HG02588 (cell line): ENCODE results near the gene SULT1C4.
"Not testable (repeated sequence)": the region's sequence is repeated elsewhere in the genome, so short reads cannot be mapped to it uniquely, and the experiment has no call there.

ENCODE experiments used
- ATAC-seq: cut with Tn5 transposase; IDR thresholded peaks from one replicate; pipeline ENCODE4 v1.9.1; 2021; ENCODE audit warnings: mild to moderate bottlenecking, moderate library complexity; ENCODE audit not compliant: unreplicated experiment

Gene SULT1C4

DNA sequence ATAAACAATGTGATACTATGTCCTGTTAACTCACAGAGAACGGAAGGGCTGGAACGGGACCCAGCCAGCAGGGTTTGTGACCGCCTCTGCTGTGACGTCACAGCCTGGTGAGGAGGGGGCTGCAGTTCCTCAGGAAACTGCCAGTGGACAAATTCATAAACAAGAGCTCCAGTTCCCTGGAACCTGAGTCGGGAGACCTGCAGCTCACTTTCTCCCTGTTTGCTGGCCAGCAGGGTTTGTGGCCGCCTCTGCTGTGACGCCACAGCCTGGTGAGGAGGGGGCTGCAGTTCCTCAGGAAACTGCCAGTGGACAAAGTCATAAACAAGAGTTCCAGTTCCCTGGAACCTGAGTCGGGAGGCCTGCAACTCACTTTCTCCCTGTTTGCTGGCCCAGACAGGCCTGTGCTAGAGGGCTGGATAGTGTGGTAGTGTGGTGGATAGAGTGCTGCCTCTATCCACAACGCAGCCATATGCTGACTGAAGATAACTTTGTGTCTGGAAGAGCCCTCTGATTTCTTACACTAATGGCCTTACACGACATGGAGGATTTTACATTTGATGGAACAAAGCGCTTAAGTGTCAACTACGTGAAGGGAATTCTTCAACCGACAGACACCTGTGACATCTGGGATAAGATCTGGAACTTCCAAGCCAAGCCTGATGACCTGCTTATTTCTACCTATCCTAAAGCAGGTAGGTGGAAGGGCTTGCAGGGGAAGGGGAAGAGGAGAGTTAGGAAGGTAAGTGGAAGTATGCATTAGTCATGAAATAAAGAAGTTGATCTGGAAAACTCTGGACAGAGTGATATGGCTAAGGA, at the start of gene SULT1C4:
Gene SULT1C4 (plus strand): TSS at position 140 of the 816 bp plus-strand sequence. CDS start 384 bp downstream, at position 524.
- no peak for ATAC-seq

DNA sequence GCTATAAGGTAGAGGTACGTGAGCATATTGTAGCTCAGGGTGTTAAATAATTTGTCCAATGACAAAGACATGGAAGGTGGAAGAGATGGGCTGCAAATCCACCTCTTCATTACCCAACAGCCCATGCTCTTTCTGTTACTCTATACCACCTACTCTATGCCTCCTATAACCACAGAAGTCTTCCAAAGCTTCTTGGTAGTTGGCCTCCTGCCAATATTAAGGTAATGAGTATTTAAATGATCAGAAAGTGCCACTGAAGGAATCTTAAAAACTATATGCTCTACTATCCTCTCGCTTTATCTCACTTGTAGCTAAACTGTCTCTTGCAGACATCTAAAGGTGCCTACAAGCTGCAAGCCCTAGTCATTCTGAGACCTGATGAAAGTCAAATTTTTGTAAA, 48.0 kb upstream of the SULT1C4 start:
- no peak for ATAC-seq

DNA sequence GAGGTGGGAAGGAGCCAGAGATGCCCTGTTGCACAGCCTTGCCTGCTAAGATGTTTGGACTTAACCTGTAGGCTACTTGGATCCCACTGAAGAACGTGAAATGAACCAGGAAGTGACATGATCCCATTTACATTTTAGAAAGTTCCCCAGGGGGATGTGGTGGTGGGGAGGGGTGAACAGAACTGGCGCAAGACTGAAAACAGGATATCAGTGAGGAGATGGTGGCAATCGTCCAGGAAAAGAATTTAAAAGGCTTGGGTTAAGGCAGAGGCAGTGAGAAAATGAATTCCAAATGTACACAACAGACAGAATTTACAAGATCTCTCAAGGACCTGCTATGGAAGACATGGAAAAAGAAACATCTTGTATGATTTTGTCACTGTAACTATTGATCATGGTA, 46.8 kb upstream of the SULT1C4 start:
- ATAC-seq = no peak

DNA sequence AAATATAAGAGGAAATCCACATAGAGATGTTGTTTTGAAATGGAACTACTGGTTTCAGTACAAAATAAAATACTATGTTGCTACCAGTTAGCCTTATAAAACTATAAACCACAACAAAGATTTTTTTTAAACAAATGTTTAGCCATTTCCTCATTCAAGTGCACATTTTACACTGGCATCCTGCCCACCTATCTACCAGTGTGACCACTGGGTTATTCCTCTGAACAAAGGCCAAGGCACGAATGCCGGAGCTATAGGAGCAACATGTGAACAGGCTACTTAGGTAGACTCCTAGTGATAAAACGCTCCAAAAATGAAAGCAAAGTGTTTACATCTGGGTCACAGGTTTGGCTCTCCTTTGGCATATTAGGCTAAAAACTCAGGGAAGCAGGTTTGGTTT, 31.8 kb upstream of the SULT1C4 start:
- ATAC-seq = no peak

DNA sequence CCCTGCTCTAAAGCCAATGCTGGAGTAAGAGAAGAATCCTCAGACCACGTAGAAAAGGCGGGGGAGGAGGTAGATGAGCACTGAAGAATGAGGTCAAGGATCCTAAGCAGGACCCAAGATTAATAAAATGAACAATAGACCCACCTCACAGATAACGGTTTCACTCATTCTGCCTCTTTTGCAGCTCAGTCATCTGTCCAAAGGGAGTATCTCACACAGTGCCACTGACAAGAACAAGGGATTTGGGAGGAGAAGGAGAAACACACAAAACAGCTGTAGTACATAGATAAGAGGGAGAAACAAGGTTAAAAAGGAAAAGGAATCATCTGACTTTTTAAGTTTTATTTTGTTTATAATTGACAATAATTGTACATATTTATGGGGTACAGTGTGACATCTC, 30.9 kb upstream of the SULT1C4 start:
- ATAC-seq = no peak

DNA sequence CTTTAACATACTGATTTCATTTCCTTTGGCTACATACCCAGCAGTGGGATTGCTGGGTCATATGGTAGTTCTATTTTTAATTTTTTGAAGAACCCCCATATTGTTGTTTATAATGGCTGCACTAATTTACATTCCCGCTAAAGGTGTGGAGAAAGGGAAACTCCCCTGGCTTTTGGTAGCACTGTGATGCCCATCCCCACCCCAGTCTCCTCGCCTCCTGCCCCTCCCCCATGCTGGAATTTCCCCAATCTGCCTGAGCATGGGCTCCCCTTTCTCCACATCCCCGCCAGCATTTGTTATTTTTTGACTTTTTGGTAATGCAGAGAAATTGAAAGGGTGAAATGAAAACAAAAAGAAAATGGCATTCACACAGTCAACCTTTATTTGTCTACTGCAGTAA, 30.0 kb upstream of the SULT1C4 start:
- ATAC-seq = no peak

DNA sequence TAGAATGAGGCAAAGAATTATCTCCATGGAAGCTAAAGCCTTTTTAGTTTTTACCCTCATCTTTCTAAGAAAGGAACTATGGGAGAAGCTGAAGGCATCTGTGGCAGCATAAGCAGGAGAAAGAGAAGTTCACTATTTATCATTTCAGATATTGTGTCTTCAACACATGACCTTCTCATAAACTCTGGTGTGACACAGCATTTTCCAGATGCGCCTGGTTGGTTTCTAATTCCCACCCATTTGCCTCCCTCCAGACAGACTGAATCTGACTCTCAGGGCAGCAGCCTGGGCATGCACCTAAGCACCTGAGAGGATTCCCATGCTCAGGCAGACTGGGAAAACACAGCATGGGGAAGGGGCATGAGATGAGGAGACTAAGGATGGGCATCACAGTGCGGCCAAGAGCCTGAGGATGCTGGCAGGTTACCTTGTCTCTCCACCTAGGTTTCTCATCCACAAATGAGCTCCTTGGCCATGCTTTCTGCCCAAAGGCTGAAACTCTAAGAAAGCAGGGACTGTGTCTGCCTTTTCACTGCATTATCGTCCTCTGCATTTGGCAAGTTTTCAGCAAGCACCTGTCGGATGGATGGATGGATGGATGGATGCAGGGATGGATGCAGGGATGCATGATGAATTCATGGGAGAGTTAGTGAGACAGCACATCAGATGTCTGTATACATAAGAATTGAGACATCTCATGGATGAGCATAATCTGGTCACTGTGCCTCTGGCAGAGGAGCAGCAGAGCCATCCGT, 28.8 kb upstream of the SULT1C4 start:
- ATAC-seq = no peak

DNA sequence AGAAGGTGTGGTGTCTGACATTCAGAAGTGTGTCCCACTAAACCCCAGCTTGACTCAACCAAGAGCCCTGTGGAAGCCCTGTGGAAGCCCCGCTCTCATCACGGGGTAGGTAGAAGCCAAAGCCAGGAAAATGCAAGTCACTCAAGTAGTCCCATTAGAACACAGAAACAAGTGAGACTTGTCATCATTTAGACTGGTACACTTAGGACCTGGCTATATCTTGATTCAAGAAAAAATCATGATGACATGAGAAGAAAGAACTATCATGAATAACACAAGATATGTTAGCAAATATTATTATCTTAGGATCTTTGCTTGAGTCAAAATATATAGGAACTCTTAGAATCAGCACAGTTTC, 28.2 kb upstream of the SULT1C4 start:
- ATAC-seq = no peak

DNA sequence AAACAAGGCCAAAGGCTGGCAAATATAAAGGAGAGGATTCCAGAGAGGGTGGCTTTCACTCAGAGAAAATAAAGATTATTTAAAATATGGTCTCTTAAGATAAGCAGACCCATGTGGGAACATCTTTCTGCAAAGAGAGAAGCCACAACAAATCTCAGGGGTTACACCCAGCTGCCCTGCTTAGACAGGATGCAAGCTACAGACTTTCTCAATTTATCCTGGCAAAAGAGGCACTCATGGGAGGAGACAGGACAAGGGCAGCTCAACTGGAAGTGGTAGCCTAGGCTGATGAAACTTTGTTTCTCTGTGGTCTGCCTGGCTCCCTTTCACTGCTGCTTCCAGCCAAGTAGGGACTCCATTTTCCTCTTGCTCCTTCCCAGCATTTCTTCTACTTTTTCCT, 25.9 kb upstream of the SULT1C4 start:
- no peak for ATAC-seq

DNA sequence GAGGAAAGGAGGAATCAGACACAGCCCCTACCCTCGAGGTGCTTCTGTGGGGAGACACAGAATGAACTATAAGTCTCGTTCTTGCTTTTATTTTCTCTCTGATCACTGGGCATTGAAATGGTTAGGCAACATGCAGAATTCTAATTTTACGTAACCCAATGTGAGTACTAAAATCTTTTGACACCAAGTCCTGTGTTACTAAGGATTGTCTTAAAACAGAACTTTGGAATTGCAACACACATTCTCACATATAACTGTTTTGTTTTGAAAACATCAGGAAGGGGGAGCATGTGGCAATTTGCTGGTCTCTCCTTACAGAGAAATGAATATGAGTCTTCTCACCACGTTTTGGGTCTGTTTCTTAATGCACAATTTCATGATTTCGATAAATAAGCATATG, 23.6 kb upstream of the SULT1C4 start:
- ATAC-seq = no peak

DNA sequence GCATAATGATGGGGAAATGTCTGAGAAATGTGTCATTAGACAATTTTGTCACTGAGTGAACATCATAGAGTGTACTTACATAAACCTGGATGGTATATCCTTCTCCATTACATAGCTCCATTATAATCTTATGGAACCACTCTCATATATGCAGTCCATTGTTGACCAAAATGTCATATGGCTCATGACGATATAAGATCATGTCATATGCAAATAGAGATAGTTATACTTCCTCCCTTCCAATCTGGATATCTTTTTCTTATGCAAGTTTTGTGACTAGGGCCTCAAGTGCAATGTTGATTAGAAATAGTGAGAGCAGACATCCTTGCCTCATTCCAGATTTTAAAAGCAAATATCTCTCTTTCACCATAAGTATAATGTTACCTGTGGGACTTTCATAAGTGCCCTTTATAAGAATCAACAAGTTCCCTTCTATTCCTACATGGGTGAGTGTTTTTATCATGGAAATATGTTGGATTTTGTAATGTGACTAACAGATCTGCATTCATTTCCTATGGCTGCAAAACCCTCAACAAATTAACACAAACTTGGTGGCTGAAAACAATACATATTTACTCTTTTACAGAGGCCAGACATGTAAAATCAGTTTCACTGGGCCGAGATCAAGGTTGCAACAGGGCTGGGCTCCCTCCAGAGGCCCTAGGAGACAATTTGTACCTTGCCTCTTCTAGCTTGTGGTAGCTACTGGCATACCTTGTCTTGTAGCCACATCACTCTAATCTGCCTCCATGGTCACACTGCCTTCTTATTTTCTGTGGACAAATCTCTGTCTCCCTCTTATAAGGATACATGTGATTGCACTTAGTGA, 21.6 kb upstream of the SULT1C4 start:
- ATAC-seq = no peak

DNA sequence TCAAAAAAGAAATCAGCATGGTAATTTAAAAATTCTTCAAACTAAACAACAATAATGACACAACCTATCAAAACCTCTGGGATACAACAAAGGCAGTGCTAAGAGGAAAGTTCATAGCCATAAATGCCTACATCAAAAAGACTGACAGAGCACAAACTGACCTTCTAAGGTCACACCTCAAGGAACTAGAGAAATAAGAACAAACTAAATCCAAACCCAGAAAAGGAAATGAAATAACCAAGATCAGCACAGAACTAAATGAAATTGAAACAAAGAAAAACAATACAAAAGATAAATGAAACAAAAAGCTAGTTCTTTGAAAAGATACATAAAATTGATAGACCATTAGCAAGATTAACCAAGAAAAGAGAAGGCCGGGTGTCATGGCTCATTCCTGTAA, 18.4 kb upstream of the SULT1C4 start:
- not testable (repeated sequence) for ATAC-seq

DNA sequence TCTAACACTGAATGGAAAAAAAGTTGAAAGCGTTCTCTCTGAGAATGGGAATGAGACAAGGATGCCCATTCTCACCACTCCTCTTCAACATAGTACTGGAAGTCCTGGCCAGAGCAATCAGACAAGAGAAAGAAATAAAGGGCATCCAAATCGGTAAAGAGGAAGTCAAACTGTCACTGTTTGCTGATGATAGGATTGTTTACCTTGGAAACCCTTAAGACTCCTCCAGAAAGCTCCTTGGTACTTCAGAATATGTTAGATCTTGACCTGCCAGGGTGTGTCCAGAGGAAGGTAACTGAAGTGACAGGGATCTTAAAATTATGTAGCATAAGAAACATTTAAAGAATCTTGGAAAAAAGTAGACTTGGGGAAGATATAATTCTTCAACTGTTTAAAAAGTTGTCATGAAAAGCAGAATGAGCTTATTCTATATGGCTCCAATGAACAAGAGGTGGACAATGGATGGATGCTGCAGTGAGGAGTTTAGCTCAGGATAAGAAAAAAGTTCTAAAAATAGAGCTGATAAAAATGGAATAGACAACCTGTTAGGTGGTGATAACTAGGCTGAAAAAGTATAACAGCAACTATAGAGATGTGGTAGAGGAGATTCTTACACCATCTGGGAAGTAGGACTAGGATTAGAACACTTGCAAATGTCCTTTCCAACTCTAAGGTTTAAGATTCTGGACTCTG, 16.8 kb upstream of the SULT1C4 start:
- no peak for ATAC-seq

DNA sequence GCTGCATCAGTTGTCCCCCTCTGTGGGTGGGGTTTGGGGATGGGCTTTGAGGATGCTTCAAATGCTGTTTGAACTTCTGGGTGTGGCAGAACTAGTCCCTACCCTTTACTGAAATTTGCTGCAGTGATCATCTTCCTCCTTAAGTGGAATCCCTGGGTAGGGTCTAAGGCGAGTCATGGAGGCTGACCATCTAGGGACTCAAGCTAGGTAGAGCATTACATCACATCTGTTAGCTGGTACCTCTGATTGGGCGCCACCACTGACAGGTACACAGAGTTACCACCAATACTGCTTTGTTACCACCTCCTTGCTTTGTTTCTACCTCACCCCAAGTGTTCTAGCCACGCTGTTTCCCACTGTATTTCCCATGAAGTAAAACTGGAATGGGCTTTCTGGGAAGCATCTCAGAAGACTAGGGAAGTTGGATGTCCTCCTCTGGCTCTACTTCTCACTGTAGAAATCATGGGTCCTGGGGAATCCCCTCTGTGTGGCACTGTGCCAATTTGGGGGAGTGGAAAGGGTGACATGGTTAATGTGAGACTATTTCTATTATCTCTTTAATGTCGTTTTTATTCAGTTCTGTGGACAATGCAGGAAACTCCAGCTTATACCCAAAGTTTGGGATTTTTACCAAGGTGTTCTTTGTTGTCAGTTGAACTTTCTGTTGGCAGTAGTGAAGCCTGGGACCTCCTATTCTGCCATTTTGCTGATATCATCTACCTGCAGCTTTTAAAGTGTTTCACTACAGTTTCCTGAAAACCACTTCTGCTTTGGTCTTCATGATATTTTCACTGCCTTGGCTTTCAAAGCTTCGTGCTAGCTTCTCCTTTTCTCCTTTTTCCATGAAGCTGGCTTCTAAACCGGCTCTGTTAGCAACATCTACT, 14.5 kb upstream of the SULT1C4 start:
- no peak for ATAC-seq

DNA sequence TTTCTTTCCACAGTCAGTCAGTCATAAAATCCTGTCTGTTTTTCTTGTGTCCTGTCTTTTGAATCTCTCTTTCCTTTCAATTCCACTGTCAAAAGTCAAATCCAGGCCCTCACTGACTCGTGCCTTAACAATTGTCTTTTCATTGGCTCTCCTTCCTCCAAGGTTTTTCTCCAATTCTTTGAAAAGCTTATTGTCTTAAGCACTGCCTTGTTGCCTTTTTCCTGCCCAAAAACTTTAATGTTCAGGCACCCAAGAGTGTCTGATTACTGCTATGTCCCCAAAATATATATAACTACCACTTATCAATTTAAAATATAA, 13.9 kb upstream of the SULT1C4 start:
- ATAC-seq = no peak

DNA sequence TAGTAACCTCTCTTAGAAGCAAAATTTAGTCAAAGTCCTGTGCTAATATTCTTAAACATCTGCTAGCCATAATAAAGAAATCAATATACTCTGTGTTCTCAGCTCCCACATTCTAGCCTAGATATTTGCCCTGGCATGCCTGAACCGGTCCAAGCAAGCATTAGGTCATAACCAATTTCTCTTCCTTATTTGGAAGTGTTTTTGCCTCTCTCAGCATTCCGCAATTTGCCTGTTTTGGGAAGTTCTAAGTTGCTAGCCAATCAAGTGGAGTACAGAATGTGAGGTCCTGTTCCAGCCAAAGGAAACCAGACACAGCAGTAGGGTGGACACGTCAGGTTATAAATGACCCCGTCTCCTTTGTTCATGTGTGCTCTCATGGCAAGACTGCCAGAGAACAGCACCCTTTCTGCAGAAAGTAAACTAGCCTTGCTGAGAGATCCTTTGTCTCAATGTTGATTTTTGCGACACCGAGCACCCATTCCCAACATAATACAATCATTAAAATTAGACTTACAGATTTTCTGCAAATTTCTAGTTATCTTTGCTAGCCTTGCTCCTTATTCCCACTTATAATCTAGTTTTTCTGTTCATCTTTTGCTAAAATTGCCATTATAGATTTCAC, 13.0 kb upstream of the SULT1C4 start:
- ATAC-seq = no peak

DNA sequence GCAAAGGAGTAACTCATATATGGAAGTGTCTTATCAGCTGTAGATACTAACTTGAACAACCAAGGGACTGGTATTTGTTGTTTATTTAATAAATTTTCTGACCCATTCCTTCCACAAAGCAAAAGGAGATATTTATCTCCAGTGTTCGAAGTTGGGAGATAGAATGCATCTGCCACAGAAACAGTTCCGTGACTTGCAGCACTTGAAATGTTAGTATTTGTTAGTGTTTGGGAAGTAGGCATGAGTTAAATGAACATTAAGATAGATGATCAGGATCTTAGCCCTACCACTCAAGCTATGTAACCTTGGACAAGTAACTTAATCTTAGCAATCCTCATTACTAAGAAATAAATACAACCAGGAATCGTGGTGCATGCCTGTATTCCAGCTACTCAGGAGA, 12.1 kb upstream of the SULT1C4 start:
- ATAC-seq = no peak

DNA sequence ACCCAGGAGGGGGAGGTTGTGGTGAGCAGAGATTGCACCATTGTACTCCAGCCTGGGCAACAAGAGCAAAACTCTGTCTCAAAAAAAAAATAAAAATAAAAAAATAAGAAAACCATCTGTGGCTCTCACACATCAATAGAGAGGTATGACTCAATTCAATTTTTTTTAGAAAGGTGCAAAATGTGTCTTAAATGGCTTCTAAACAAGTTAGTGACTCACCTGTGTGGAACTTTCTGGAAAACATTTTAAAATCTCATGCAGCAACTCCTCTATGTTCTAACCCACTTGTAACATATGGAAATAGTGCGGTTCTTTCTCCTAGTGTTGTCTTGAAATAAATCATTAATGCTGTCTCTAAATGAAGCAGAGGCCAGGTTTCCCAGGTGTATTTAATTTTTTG, 10.7 kb upstream of the SULT1C4 start:
- no peak for ATAC-seq

DNA sequence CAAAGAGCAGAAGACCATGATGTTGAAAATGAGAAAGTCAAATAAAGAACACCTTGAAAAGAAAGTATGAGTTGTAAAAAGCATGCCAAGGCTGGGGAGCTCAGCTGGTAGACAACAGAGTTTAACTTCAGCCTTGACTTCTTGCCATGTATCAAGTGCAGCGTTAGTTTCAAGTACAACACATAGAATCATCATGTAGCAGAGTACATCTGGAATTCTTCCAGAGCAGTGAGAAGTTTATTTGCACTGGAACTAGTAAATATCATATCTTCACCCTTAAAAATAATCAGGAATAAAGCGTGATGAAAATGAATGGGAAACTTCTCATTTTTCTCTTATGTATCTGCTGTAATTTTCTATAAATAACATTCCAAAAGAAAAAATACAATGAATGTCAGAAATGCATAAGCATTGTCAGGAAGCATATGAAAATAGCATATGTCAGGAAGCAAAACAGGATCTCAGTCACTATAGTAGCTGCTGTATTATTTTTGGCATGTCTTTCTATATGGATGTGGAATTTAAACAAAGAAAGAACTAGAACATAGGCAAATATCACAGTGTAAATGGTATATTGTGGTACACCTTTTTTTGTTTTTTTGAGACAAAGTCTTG, 10.1 kb upstream of the SULT1C4 start:
- no peak for ATAC-seq
